ENCODE results near the gene TADA2B. TPM values are rescaled to one million over a fixed set of nuclear protein-coding genes. Genes with fewer than 3 reads are reported as not detected.

The TADA2B gene
- total RNA-seq, 2 experiments from 2014 or later = 8.2 to 9.9 TPM

GRCh38 chr4:7055111-7055989 is 12.2 kb downstream of the TADA2B start:
- CTCF ChIA-PET = interaction anchor here (1.1 to 1.6 kb wide), 2 partner anchors 10 to 16 kb away, joined by 3 to 4 read pairs; no protein-coding TSS in a partner anchor
- peaks cover 15% of the 10 kb centered on the region for H3K36me3 Mint-ChIP-seq (ENCODE audit: low read depth)
- H3K4me3 Mint-ChIP-seq = no peak overlapping the region
- no peak overlapping the region for H3K27ac Mint-ChIP-seq
- no peaks in the 10 kb centered on the region for H3K9me3 Mint-ChIP-seq
- DNase-seq = no peak
- H3K27me3 Mint-ChIP-seq (ENCODE audit: low read depth) = no peaks in the 10 kb centered on the region
- H3K4me1 Mint-ChIP-seq (ENCODE audit: low read depth) = peaks cover 29% of the 10 kb centered on the region
- intact Hi-C loops (cut with micrococcal nuclease) = no loop called here

GRCh38 chr4:7055990-7056325 is 12.8 kb downstream of the TADA2B start:
- intact Hi-C loops (cut with micrococcal nuclease) = no loop called here
- H3K9me3 Mint-ChIP-seq = no peaks in the 10 kb centered on the region
- peaks cover 29% of the 10 kb centered on the region for H3K4me1 Mint-ChIP-seq (ENCODE audit: low read depth)
- H3K27ac Mint-ChIP-seq = peak overlapping the region; percentile 9
- DNase-seq = no peak
- CTCF ChIA-PET = interaction anchor here (1.6 kb wide), 1 partner anchor 15 kb away, joined by 4 read pairs; no protein-coding TSS in a partner anchor
- peaks cover 19% of the 10 kb centered on the region for H3K36me3 Mint-ChIP-seq (ENCODE audit: low read depth)
- H3K27me3 Mint-ChIP-seq (ENCODE audit: low read depth) = no peaks in the 10 kb centered on the region
- H3K4me3 Mint-ChIP-seq = no peak overlapping the region

- no peak for DNase-seq
- CTCF ChIA-PET = no interaction called here
- peaks cover 36% of the 10 kb centered on the region for H3K36me3 Mint-ChIP-seq (ENCODE audit: low read depth)
- no peaks in the 10 kb centered on the region for H3K27me3 Mint-ChIP-seq (ENCODE audit: low read depth)
- peaks cover 16% of the 10 kb centered on the region for H3K4me1 Mint-ChIP-seq (ENCODE audit: low read depth)
- intact Hi-C loops (cut with micrococcal nuclease) = no loop called here
- no peaks in the 10 kb centered on the region for H3K9me3 Mint-ChIP-seq
- H3K4me3 Mint-ChIP-seq = no peak overlapping the region
- H3K27ac Mint-ChIP-seq = peak overlapping the region; percentile 46
Observed at GRCh38 chr4:7058792-7059191, 15.6 kb downstream of the TADA2B start.

GRCh38 chr4:7059662-7060061 is 16.5 kb downstream of the TADA2B start:
- H3K36me3 Mint-ChIP-seq (ENCODE audit: low read depth) = peaks cover 37% of the 10 kb centered on the region
- H3K4me3 Mint-ChIP-seq = no peak overlapping the region
- intact Hi-C loops (cut with micrococcal nuclease) = no loop called here
- CTCF ChIA-PET = no interaction called here
- no peaks in the 10 kb centered on the region for H3K27me3 Mint-ChIP-seq (ENCODE audit: low read depth)
- DNase-seq = no peak
- no peaks in the 10 kb centered on the region for H3K9me3 Mint-ChIP-seq
- H3K27ac Mint-ChIP-seq = no peak overlapping the region
- H3K4me1 Mint-ChIP-seq (ENCODE audit: low read depth) = peaks cover 18% of the 10 kb centered on the region

- Mint-ChIP-seq H3K4me3 (no peak overlapping the region), H3K27ac (no peak overlapping the region)
- DNase-seq = no peak
Observed at GRCh38 chr4:7060346-7061150, 17.4 kb downstream of the TADA2B start.

GRCh38 chr4:7061815-7062214 is 18.6 kb downstream of the TADA2B start:
- intact Hi-C loops (cut with micrococcal nuclease) = no loop called here

More at GRCh38 chr4:7060346-7061150, 17.4 kb downstream of the TADA2B start:
- peaks cover 42% of the 10 kb centered on the region for H3K36me3 Mint-ChIP-seq (ENCODE audit: low read depth)
- H3K4me1 Mint-ChIP-seq (ENCODE audit: low read depth) = peaks cover 23% of the 10 kb centered on the region
- intact Hi-C loops (cut with micrococcal nuclease) = no loop called here
- no peaks in the 10 kb centered on the region for H3K27me3 Mint-ChIP-seq (ENCODE audit: low read depth)
- CTCF ChIA-PET = interaction anchor here (1.4 to 3.2 kb wide), 2 partner anchors 10 to 43 kb away, joined by 3 to 18 read pairs; no protein-coding TSS in a partner anchor
- H3K9me3 Mint-ChIP-seq = no peaks in the 10 kb centered on the region

GRCh38 chr4:7062816-7063215 is 19.6 kb downstream of the TADA2B start:
- Mint-ChIP-seq H3K27me3 (ENCODE audit: low read depth) (no peaks in the 10 kb centered on the region), H3K27ac (peak overlapping the region; percentile 13), H3K4me1 (ENCODE audit: low read depth) (peaks cover 34% of the 10 kb centered on the region), H3K36me3 (ENCODE audit: low read depth) (peaks cover 48% of the 10 kb centered on the region), H3K9me3 (no peaks in the 10 kb centered on the region), H3K4me3 (no peak overlapping the region)
- CTCF ChIA-PET = interaction anchor here (1.2 to 12.8 kb wide), 3 partner anchors 8 to 19 kb away, joined by 3 to 155 read pairs (median 18); partner anchors contain the start of gene TADA2B
- intact Hi-C loops (cut with micrococcal nuclease) = no loop called here
- no peak for DNase-seq

More at GRCh38 chr4:7061815-7062214, 18.6 kb downstream of the TADA2B start:
- CTCF ChIA-PET = interaction anchor here (0.6 to 12.8 kb wide), 4 partner anchors 9 to 740 kb away, joined by 3 to 155 read pairs (median 12); partner anchors contain the start of gene TADA2B
- Mint-ChIP-seq H3K4me1 (ENCODE audit: low read depth) (peaks cover 31% of the 10 kb centered on the region), H3K27me3 (ENCODE audit: low read depth) (no peaks in the 10 kb centered on the region), H3K9me3 (no peaks in the 10 kb centered on the region), H3K4me3 (no peak overlapping the region), H3K36me3 (ENCODE audit: low read depth) (peaks cover 46% of the 10 kb centered on the region), H3K27ac (no peak overlapping the region)
- no peak for DNase-seq

- CTCF ChIA-PET = interaction anchor here (1.2 to 12.8 kb wide), 2 partner anchors 14 to 20 kb away, joined by 3 to 155 read pairs; partner anchors contain the start of gene TADA2B
- Mint-ChIP-seq H3K36me3 (ENCODE audit: low read depth) (peaks cover 47% of the 10 kb centered on the region), H3K27me3 (ENCODE audit: low read depth) (no peaks in the 10 kb centered on the region), H3K4me3 (no peak overlapping the region), H3K9me3 (no peaks in the 10 kb centered on the region), H3K27ac (peak overlapping the region; percentile 2), H3K4me1 (ENCODE audit: low read depth) (peaks cover 32% of the 10 kb centered on the region)
- intact Hi-C loops (cut with micrococcal nuclease) = no loop called here
- no peak for DNase-seq
Observed at GRCh38 chr4:7063362-7063761, 20.2 kb downstream of the TADA2B start.

GRCh38 chr4:7066006-7066405 is 22.8 kb downstream of the TADA2B start:
- DNase-seq = no peak
- peaks cover 39% of the 10 kb centered on the region for H3K4me1 Mint-ChIP-seq (ENCODE audit: low read depth)
- H3K36me3 Mint-ChIP-seq (ENCODE audit: low read depth) = peaks cover 37% of the 10 kb centered on the region
- H3K9me3 Mint-ChIP-seq = no peaks in the 10 kb centered on the region
- H3K4me3 Mint-ChIP-seq = peak overlapping the region; percentile 96
- intact Hi-C loops (cut with micrococcal nuclease) = no loop called here
- H3K27ac Mint-ChIP-seq = no peak overlapping the region
- CTCF ChIA-PET = interaction anchor here (0.7 to 12.8 kb wide), 6 partner anchors 9 to 92 kb away, joined by 3 to 155 read pairs (median 4); partner anchors contain the start of gene TADA2B
- H3K27me3 Mint-ChIP-seq (ENCODE audit: low read depth) = no peaks in the 10 kb centered on the region

- Mint-ChIP-seq H3K27me3 (ENCODE audit: low read depth) (no peaks in the 10 kb centered on the region), H3K4me1 (ENCODE audit: low read depth) (peaks cover 39% of the 10 kb centered on the region), H3K27ac (peak overlapping the region; percentile 87), H3K36me3 (ENCODE audit: low read depth) (peaks cover 32% of the 10 kb centered on the region), H3K4me3 (peak overlapping the region; percentile 96), H3K9me3 (no peaks in the 10 kb centered on the region)
- intact Hi-C loops (cut with micrococcal nuclease) = no loop called here
- DNase-seq = no peak
- CTCF ChIA-PET = interaction anchor here (0.7 to 12.8 kb wide), 8 partner anchors 9 to 365 kb away, joined by 3 to 155 read pairs (median 3); partner anchors contain the start of gene TADA2B
Observed at GRCh38 chr4:7066493-7066892, 23.3 kb downstream of the TADA2B start.

- CTCF ChIA-PET = interaction anchor here (0.7 to 12.8 kb wide), 7 partner anchors 10 to 365 kb away, joined by 3 to 155 read pairs (median 3); partner anchors contain the start of gene TADA2B
- no peaks in the 10 kb centered on the region for H3K27me3 Mint-ChIP-seq (ENCODE audit: low read depth)
- no peaks in the 10 kb centered on the region for H3K9me3 Mint-ChIP-seq
- H3K4me3 Mint-ChIP-seq = peak overlapping the region; percentile 96
- H3K27ac Mint-ChIP-seq = peak overlapping the region; percentile 87
- intact Hi-C loops (cut with micrococcal nuclease) = no loop called here
- peaks cover 29% of the 10 kb centered on the region for H3K36me3 Mint-ChIP-seq (ENCODE audit: low read depth)
- peaks cover 39% of the 10 kb centered on the region for H3K4me1 Mint-ChIP-seq (ENCODE audit: low read depth)
- DNase-seq = no peak
Observed at GRCh38 chr4:7067126-7067451, 23.9 kb downstream of the TADA2B start.
